ENCODE data around the gene C4BPB.

Gene C4BPB

DNA sequence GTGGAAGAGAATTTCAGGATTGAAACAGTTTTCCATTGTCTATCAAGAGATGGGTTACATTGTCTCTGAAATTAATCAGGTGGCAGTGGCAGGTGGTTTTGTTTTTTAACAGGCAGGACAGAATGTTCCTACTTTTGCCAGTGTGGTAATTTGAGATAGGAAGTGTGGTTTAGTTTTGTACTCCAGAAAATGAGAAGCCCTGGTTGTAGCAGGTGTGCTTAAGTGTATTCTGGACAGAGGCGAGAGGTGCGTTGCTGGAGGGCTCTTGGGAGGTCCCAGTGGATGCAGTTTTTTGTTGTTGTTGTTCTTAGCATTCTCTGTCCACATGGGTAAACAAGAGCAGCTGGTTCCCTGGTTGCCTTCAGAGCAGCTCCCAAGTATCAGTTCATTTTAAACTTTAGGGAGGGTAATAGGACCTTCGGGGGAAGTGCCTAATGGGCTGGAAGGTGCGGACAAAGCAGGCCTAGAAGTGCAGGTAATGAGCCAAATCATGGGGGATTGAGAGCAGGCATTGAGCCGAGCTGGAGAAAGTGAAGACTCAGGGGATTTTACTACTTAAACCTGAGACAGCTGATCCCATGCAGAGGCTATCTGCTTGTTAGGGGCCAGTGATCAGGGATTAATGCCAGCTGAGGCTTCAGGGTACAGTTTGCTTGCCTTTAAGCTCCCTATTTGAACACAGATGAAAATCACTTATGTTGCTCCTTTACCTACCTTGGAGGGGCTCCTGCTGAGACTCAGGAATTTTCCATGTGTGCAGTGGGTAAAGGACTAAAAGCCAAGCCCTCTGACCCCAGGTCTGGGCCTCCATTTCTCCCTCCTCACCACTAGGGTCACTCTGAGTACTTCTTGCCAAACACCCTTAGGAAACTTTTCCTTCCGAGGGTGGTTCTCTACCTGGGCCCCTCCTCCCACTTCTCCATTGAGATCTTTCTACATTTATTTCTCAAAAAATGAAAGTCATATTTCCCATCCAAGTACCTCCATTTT is 29.5 kb upstream of the C4BPB start:
- in situ Hi-C loops (cut with MboI; ENCODE audit: low sequenced_read_pairs): no loop called here

DNA sequence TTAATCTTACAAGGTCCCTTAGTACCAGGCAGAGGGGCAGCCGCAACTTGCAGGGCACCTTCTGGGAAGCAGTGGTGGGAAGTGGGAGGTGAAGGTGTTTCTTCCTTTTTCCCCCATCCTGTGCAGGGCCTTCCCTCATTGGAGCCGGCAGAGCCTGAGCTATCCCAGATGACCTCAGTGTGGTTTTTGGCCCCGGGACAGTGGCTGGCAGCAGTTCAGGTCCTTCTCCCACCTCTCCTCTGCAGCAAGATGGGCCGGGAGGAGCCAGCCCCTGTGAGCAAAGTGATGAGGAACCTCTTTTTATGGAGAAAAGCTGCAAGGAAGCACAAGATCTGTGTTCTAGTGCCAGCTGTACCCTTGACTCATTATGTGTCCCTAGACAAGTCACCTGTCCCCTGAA is 28.8 kb upstream of the C4BPB start:
- in situ Hi-C loops (cut with MboI; ENCODE audit: low sequenced_read_pairs): no loop called here

- in situ Hi-C loops (cut with MboI; ENCODE audit: low sequenced_read_pairs): no loop called here
Observed at GRCh38 chr1:207060596-207060995, 28.1 kb upstream of the C4BPB start.

DNA sequence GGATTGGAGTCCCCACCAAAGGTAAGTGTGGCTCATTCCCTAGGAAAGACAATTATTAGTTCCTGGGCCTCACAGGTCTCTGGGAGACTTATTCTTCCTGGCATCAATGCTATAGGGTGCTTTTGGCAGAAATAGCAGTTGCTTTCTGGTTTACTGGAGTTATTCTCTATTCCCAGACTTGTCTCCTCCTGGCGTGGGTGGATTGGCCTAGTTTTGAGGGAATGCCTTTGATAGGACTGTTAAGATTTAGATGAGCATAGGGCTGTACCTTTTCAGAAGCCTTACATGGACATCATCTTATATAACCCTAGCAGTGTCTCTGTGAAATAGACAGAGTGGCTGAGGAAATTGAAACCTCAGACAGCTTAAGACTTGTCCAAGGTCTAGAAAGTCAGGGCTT is 26.6 kb upstream of the C4BPB start:
- in situ Hi-C loops (cut with MboI; ENCODE audit: low sequenced_read_pairs): no loop called here

GRCh38 chr1:207063014-207063413 is 25.6 kb upstream of the C4BPB start:
- in situ Hi-C loops (cut with MboI; ENCODE audit: low sequenced_read_pairs): no loop called here

GRCh38 chr1:207064561-207064960 is 24.1 kb upstream of the C4BPB start:
- in situ Hi-C loops (cut with MboI; ENCODE audit: low sequenced_read_pairs): no loop called here

DNA sequence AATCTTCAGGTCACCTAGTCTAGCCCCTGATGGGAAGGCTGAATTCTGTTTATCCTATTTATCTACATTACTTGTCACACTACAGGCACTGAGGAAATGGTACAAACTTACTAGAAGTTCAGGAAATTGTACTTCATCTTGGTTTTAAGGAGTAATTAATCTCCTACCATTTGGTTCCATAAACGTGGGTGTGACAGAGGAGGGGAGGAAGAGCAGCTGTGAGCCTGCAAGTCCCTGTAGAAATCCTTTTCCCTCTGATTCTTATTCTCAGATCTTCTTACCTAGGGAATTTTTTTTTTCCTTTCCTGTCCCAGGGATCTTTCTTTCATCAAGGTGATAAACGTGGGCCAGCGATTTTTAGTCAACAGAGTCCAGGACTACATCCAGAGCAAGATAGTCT is 21.5 kb upstream of the C4BPB start:
- in situ Hi-C loops (cut with MboI; ENCODE audit: low sequenced_read_pairs): no loop called here

GRCh38 chr1:207067665-207068064 is 21.0 kb upstream of the C4BPB start:
- in situ Hi-C loops (cut with MboI; ENCODE audit: low sequenced_read_pairs): no loop called here

GRCh38 chr1:207069061-207069460 is 19.6 kb upstream of the C4BPB start:
- in situ Hi-C loops (cut with MboI; ENCODE audit: low sequenced_read_pairs): no loop called here

GRCh38 chr1:207069858-207070506 is 18.7 kb upstream of the C4BPB start:
- in situ Hi-C loops (cut with MboI; ENCODE audit: low sequenced_read_pairs): loop anchor here (10.0 kb wide), 1 partner anchor 135 kb away; no protein-coding TSS in a partner anchor

GRCh38 chr1:207070811-207071210 is 17.8 kb upstream of the C4BPB start:
- in situ Hi-C loops (cut with MboI; ENCODE audit: low sequenced_read_pairs): loop anchor here (10.0 kb wide), 1 partner anchor 136 kb away; no protein-coding TSS in a partner anchor

DNA sequence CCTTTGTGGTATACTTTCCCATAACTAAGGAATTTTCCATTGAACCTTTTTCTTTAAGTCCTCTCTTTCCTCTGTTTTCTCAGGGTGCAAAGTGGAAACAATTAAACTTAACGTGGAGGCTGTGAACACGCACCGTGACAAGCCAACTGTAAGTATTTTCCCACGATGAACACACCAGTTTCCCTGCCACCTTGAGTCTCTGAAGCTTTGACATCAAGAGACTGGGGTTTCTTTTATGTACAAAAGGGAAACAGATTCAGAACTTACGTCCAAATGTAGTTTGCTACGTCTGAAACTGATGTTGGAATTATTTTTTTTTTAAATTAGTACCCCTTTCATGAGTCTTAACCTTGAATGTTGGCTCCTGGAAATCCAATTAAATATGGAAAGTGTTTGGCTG is 17.2 kb upstream of the C4BPB start:
- in situ Hi-C loops (cut with MboI; ENCODE audit: low sequenced_read_pairs): loop anchor here (10.0 kb wide), 1 partner anchor 137 kb away; no protein-coding TSS in a partner anchor

DNA sequence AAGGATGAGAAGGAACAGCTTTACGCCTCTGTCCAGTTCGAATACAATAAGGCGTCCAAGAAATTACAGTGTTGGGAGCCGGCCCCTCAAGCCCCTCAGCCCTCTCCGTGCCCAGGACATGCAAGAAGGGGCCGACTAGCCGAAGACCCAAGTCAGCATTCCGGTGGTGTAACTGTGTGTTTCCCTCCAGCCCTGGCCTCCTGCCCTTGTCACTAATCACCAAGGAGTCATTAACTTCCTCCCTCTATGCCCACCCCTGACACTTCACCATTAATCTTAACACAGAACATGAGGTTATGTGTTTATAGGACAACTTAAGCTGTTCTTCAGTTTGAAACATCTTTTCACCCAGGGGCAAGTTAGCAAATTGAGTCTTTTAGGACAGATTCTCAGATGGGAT is 16.4 kb upstream of the C4BPB start:
- in situ Hi-C loops (cut with MboI; ENCODE audit: low sequenced_read_pairs): loop anchor here (10.0 kb wide), 1 partner anchor 137 kb away; no protein-coding TSS in a partner anchor

DNA sequence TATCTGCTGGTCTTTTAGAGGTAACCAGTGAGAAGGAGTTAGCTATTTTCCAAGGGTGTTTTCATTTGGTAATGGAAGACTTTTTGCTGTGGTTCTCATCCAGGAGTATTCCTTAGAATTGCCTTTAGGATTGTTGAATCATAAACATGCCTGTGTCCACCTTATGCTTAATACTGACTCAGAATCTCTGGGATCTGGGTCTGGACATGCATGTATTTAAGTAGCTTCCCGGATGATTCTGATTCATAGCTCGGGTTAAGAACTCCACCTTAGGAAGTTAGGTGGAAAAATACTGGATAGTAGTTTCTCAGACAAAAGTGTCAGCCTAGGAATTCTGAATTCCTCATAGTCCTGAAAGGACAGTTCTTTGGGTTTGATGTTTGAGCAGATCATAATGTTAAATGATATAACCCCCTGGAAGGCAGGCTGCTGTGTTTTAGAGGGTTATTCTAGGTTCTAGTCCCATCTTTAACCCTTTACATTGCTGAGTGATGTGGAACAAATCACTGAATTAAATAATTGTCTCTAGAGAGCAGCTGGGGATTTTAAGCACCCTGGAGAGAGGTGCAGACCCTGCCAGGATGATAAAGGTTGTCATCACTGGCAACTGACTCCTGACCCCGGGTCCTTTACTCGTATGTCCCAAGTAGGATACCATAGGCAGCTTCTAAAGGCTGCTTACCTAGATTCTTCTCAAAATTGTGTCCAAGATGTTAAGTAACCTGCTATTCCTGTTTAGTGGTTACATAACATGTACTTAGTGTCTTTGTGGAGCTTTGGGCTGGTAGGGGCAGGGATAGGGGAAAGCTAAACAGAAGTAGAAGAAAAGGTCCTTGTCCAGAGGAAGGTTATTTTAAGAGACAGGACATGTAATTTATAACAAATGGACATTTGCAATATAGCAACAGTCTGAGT is 14.5 kb upstream of the C4BPB start:
- in situ Hi-C loops (cut with MboI; ENCODE audit: low sequenced_read_pairs): loop anchor here (10.0 kb wide), 1 partner anchor 139 kb away; no protein-coding TSS in a partner anchor

- in situ Hi-C loops (cut with MboI; ENCODE audit: low sequenced_read_pairs): loop anchor here (10.0 kb wide), 1 partner anchor 142 kb away; no protein-coding TSS in a partner anchor
Observed at GRCh38 chr1:207076181-207076955, 12.3 kb upstream of the C4BPB start.

DNA sequence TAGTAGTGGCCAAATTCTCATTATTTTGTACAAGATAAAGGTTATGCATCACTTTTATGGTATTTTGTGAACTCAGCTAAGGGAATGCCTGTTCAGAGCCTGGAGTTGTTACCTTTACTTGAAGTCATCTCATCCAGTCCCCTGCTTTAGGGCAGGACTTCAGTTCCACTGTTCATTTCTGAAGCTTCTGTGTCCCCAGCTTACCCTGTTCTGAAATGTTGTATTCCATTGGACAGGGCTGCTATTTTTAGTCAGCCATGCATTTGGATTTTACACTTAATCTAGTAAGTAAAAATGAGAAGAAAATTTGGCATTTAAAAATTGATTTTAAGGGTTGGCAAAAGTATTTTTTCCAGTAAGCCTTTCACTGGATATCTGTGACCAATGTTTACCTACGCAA is 11.6 kb upstream of the C4BPB start:
- in situ Hi-C loops (cut with MboI; ENCODE audit: low sequenced_read_pairs): loop anchor here (10.0 kb wide), 1 partner anchor 142 kb away; no protein-coding TSS in a partner anchor

GRCh38 chr1:207077470-207078377 is 10.9 kb upstream of the C4BPB start:
- in situ Hi-C loops (cut with MboI; ENCODE audit: low sequenced_read_pairs): loop anchor here (10.0 kb wide), 1 partner anchor 143 kb away; no protein-coding TSS in a partner anchor

GRCh38 chr1:207078578-207079132 is 10.0 kb upstream of the C4BPB start:
- in situ Hi-C loops (cut with MboI; ENCODE audit: low sequenced_read_pairs): loop anchor here (10.0 kb wide), 1 partner anchor 144 kb away; no protein-coding TSS in a partner anchor
